ENCODE results near the gene STX7. TPM values are rescaled to one million over a fixed set of nuclear protein-coding genes. Genes with fewer than 3 reads are reported as not detected.
A peak's percentile ranks its signal among the peaks of the same experiment; 100 is the strongest.

STX7 gene
- polyA plus RNA-seq, 6 donors from 2014 or later, result 141 to 257 (median 207) TPM

GRCh38 chr6:132413499-132413802, 99.5 kb downstream of the STX7 start:
- Mint-ChIP-seq H3K4me1 (no peaks in the 10 kb centered on the region), H3K27me3 (peaks cover 3 to 35% (median 25%) of the 10 kb centered on the region in 3 donors), H3K36me3 (peaks cover 13 to 19% of the 10 kb centered on the region in 2 donors), H3K4me3 (no peak overlapping the region), H3K9me3 (peaks cover 4 to 28% (median 12%) of the 10 kb centered on the region in 7 donors), H3K27ac (no peak overlapping the region)
- ATAC-seq (ENCODE audit: low read depth in 2 of 2), result no peak
- DNase-seq, result no peak

GRCh38 chr6:132412656-132413498, 100.0 kb downstream of the STX7 start:
- H3K27ac Mint-ChIP-seq, result no peak overlapping the region

GRCh38 chr6:132411296-132411695, 101.6 kb downstream of the STX7 start:
- no peak overlapping the region for H3K4me3 Mint-ChIP-seq
- no peak for DNase-seq
- peaks cover 4 to 7% of the 10 kb centered on the region in 2 donors for H3K36me3 Mint-ChIP-seq
- H3K27me3 Mint-ChIP-seq, result peaks cover 3 to 25% (median 24%) of the 10 kb centered on the region in 3 donors
- no peak for ATAC-seq (ENCODE audit: low read depth in 2 of 2)
- H3K9me3 Mint-ChIP-seq, result peaks cover 0 to 10% (median 5%) of the 10 kb centered on the region in 7 donors
- H3K27ac Mint-ChIP-seq, result peak overlapping the region in 1 of 6 donors; percentile 83
- no peaks in the 10 kb centered on the region for H3K4me1 Mint-ChIP-seq

More at GRCh38 chr6:132412656-132413498, 100.0 kb downstream of the STX7 start:
- no peak for ATAC-seq (ENCODE audit: low read depth in 2 of 2)
- DNase-seq, result no peak
- Mint-ChIP-seq H3K4me3 (no peak overlapping the region), H3K36me3 (peaks cover 13 to 15% of the 10 kb centered on the region in 2 donors), H3K27me3 (peaks cover 3 to 33% (median 25%) of the 10 kb centered on the region in 3 donors), H3K9me3 (peaks cover 4 to 22% (median 11%) of the 10 kb centered on the region in 7 donors), H3K4me1 (no peaks in the 10 kb centered on the region)

- no peak for DNase-seq
- no peak overlapping the region for H3K4me3 Mint-ChIP-seq
- no peak overlapping the region for H3K27ac Mint-ChIP-seq
- H3K36me3 Mint-ChIP-seq, result peaks cover 0 to 2% of the 10 kb centered on the region in 2 donors
- peaks cover 0 to 5% (median 3%) of the 10 kb centered on the region in 7 donors for H3K9me3 Mint-ChIP-seq
- peaks cover 7 to 25% (median 23%) of the 10 kb centered on the region in 3 donors for H3K27me3 Mint-ChIP-seq
- no peaks in the 10 kb centered on the region for H3K4me1 Mint-ChIP-seq
- ATAC-seq (ENCODE audit: low read depth in 2 of 2), result no peak
Observed at GRCh38 chr6:132410830-132411229, 102.1 kb downstream of the STX7 start.

- Mint-ChIP-seq H3K27me3 (peaks cover 0 to 29% (median 18%) of the 10 kb centered on the region in 3 donors), H3K4me3 (peak overlapping the region in 1 of 8 donors; percentile 63), H3K4me1 (peaks cover 8 to 18% (median 16%) of the 10 kb centered on the region in 3 donors), H3K9me3 (no peaks in the 10 kb centered on the region), H3K36me3 (no peaks in the 10 kb centered on the region), H3K27ac (no peak overlapping the region)
- ATAC-seq (ENCODE audit: low read depth in 2 of 2) (no peak), DNase-seq (no peak)
Observed at GRCh38 chr6:132405143-132405915, 107.6 kb downstream of the STX7 start.

GRCh38 chr6:132404736-132405135, 108.2 kb downstream of the STX7 start:
- Mint-ChIP-seq H3K4me1 (peaks cover 8 to 20% (median 18%) of the 10 kb centered on the region in 3 donors), H3K27me3 (peaks cover 0 to 32% (median 18%) of the 10 kb centered on the region in 3 donors), H3K27ac (no peak overlapping the region), H3K36me3 (no peaks in the 10 kb centered on the region), H3K4me3 (peak overlapping the region in 1 of 8 donors; percentile 63), H3K9me3 (no peaks in the 10 kb centered on the region)
- ATAC-seq (ENCODE audit: low read depth in 2 of 2) (no peak), DNase-seq (no peak)

GRCh38 chr6:132404330-132404729, 108.6 kb downstream of the STX7 start:
- Mint-ChIP-seq H3K36me3 (no peaks in the 10 kb centered on the region), H3K27me3 (peaks cover 0 to 32% (median 18%) of the 10 kb centered on the region in 3 donors), H3K27ac (no peak overlapping the region), H3K4me1 (peaks cover 8 to 20% (median 18%) of the 10 kb centered on the region in 3 donors), H3K4me3 (peak overlapping the region in 1 of 8 donors; percentile 63), H3K9me3 (no peaks in the 10 kb centered on the region)
- DNase-seq (no peak), ATAC-seq (ENCODE audit: low read depth in 2 of 2) (no peak)

- peaks cover 0 to 2% (median 0%) of the 10 kb centered on the region in 7 donors for H3K9me3 Mint-ChIP-seq
- DNase-seq (no peak), ATAC-seq (ENCODE audit: low read depth in 2 of 2) (no peak)
- H3K4me1 Mint-ChIP-seq, result peaks cover 8 to 20% (median 18%) of the 10 kb centered on the region in 3 donors
- H3K27ac Mint-ChIP-seq, result no peak overlapping the region
- H3K36me3 Mint-ChIP-seq, result peaks cover 0 to 1% of the 10 kb centered on the region in 2 donors
- peak overlapping the region; percentile 68 to 92 (median 87) for H3K4me3 Mint-ChIP-seq
- peaks cover 0 to 32% (median 18%) of the 10 kb centered on the region in 3 donors for H3K27me3 Mint-ChIP-seq
Observed at GRCh38 chr6:132401618-132402285, 111.2 kb downstream of the STX7 start.

- peaks cover 0 to 7% (median 2%) of the 10 kb centered on the region in 7 donors for H3K9me3 Mint-ChIP-seq
- peak within 1 kb of the TSS; percentile 89 to 96 (median 92) for H3K4me3 Mint-ChIP-seq
- DNase-seq, result peak; percentile 41
- H3K36me3 Mint-ChIP-seq, result peaks cover 0 to 8% of the 10 kb centered on the region in 2 donors
- H3K4me1 Mint-ChIP-seq, result peaks cover 8 to 20% (median 18%) of the 10 kb centered on the region in 3 donors
- peak; percentile 79 to 82 for ATAC-seq (ENCODE audit: low read depth in 2 of 2)
- peaks cover 0 to 27% (median 16%) of the 10 kb centered on the region in 3 donors for H3K27me3 Mint-ChIP-seq
- H3K27ac Mint-ChIP-seq, result peak within 1 kb of the TSS in 5 of 6 donors; percentile 7 to 73 (median 32)
Observed at GRCh38 chr6:132400883-132401617, 111.9 kb downstream of the STX7 start, which contains the start of gene MOXD1. TSS of gene MOXD1 (minus strand) at chr6:132401475. CDS start at chr6:132401426, 49 bp downstream.

GRCh38 chr6:132400555-132400882, 112.4 kb downstream of the STX7 start:
- peaks cover 0 to 27% (median 12%) of the 10 kb centered on the region in 3 donors for H3K27me3 Mint-ChIP-seq
- peaks cover 8 to 20% (median 18%) of the 10 kb centered on the region in 3 donors for H3K4me1 Mint-ChIP-seq
- peak overlapping the region; percentile 89 to 96 (median 92) for H3K4me3 Mint-ChIP-seq
- peak overlapping the region in 4 of 6 donors; percentile 9 to 73 (median 38) for H3K27ac Mint-ChIP-seq
- no peak for DNase-seq
- ATAC-seq (ENCODE audit: low read depth in 2 of 2), result peak in 1 of 2 donors; percentile 10
- H3K9me3 Mint-ChIP-seq, result peaks cover 0 to 12% (median 7%) of the 10 kb centered on the region in 7 donors
- H3K36me3 Mint-ChIP-seq, result peaks cover 1 to 14% of the 10 kb centered on the region in 2 donors

- Mint-ChIP-seq H3K4me3 (peak overlapping the region in 6 of 8 donors; percentile 89 to 96 (median 90)), H3K36me3 (peaks cover 11 to 24% of the 10 kb centered on the region in 2 donors), H3K9me3 (peaks cover 0 to 22% (median 17%) of the 10 kb centered on the region in 7 donors), H3K27me3 (peaks cover 0 to 27% (median 12%) of the 10 kb centered on the region in 3 donors), H3K27ac (peak overlapping the region in 1 of 6 donors; percentile 73), H3K4me1 (peaks cover 8 to 20% (median 18%) of the 10 kb centered on the region in 3 donors)
- DNase-seq (no peak), ATAC-seq (ENCODE audit: low read depth in 2 of 2) (no peak)
Observed at GRCh38 chr6:132399376-132400074, 113.4 kb downstream of the STX7 start.
